Choroid plexus epithelial cell (primary cell): ENCODE data around the gene APPBP2.

ENCODE experiments used
- DNase-seq: peaks from one replicate; pipeline ENCODE4 v3.0.0-alpha.2; 2010; ENCODE audit warnings: low read depth
- H3K4me3 ChIP-seq: 2 replicates; pipeline ENCODE4 v1.5.1; 2011; ENCODE audit warnings: low read depth, mild to moderate bottlenecking, control low read depth, low read length, moderate library complexity
- TF ChIP-seq, protein P1 (sequence below): conservative IDR thresholded peaks from 2 replicates; pipeline ENCODE4 v1.5.1; 2011; ENCODE audit warnings: low read depth, mild to moderate bottlenecking, control low read depth, inconsistent platforms, low read length, moderate library complexity

APPBP2 gene

DNA sequence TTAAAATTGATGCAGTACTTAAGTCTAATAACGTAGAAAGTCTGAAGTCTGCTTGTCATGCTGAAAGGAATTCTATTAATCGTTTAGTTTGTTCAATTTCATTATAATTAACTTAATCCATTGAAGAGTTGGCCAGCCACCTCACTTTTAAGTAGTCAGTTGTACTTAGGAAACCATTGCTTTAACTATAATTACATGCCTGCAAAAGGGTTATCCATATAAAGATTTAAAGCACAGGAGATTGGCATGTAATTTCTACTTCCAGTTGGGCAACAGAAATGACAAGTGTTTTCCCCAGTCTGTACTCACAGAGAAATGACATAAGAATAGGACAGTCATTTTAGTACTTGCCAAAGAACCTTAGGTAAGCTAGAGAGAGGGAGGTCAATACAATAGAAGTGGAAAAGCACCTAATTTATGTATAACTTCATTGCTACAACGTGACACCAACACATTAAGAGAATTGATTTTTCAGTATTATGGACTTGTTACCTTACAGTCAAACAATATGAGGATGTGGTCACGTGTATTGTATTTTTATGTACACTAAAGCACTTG is 130.5 kb downstream of the APPBP2 start:
- H3K4me3 ChIP-seq, result no peak overlapping the region
- DNase-seq, result no peak
- TF ChIP-seq, protein P1, sequence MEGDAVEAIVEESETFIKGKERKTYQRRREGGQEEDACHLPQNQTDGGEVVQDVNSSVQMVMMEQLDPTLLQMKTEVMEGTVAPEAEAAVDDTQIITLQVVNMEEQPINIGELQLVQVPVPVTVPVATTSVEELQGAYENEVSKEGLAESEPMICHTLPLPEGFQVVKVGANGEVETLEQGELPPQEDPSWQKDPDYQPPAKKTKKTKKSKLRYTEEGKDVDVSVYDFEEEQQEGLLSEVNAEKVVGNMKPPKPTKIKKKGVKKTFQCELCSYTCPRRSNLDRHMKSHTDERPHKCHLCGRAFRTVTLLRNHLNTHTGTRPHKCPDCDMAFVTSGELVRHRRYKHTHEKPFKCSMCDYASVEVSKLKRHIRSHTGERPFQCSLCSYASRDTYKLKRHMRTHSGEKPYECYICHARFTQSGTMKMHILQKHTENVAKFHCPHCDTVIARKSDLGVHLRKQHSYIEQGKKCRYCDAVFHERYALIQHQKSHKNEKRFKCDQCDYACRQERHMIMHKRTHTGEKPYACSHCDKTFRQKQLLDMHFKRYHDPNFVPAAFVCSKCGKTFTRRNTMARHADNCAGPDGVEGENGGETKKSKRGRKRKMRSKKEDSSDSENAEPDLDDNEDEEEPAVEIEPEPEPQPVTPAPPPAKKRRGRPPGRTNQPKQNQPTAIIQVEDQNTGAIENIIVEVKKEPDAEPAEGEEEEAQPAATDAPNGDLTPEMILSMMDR, result no peak

DNA sequence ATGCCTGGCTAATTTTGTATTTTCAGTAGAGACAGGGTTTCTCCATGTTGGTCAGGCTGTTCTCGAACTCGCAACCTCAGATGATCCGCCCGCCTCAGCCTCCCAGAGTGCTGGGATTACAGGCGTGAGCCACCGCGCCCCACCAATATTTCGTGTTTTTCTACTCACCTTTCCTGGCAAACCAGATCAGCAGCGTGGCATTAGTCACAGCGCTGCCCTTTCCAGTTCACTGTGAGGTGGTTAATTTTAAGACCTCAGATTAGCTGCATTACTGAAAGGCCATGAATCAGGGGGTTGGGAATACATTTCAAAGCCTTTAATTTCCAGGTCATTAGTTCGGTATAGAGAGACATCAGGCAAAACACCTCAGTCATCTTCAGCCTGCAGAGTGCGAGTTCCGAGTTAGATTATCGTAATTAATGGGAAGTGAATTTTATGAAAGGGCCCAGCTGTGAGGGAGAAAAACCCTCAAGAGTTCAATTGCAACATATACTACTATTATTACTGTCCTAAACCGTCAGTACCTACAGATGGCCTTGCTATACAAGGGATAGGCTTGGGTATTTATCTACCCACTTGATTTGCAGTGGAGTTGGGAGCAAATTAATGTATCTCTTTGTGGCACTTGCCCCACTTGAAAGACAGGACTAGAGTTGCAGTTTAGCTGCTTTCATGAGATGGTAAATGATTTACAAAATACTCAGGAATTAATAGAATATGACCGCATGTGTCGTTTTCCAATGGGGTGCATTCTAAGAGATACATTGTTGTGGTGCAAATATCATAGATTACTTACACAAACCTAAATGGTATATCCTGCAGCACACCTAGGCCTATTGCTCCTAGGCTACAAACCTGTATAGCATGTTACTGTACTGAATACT is 132.0 kb downstream of the APPBP2 start:
- DNase-seq, result no peak
- H3K4me3 ChIP-seq, result no peak overlapping the region
- TF ChIP-seq, protein P1, result no peak
